ENCODE results near the gene TMEM213.

TMEM213 gene

GRCh38 chr7:138872576-138872975 lies 74.8 kb downstream of the TMEM213 start:
- TF ChIP-seq CTCF (conservative IDR thresholded peaks at IDR 0.05; ENCODE audit: low read depth, low read length): no peak
- DNase-seq (ENCODE audit: low read depth): no peak
- H3K4me3 ChIP-seq (ENCODE audit: low read length): no peak overlapping the region

GRCh38 chr7:138873220-138873892 lies 75.6 kb downstream of the TMEM213 start:
- DNase-seq (ENCODE audit: low read depth): peak; percentile 57
- TF ChIP-seq CTCF (conservative IDR thresholded peaks at IDR 0.05; ENCODE audit: low read depth, low read length): no peak
- H3K4me3 ChIP-seq (ENCODE audit: low read length): no peak overlapping the region

- TF ChIP-seq CTCF (conservative IDR thresholded peaks at IDR 0.05; ENCODE audit: low read depth, low read length): no peak
- DNase-seq (ENCODE audit: low read depth): no peak
- no peak overlapping the region for H3K4me3 ChIP-seq (ENCODE audit: low read length)
These were observed 78.0 kb downstream of the TMEM213 start for GRCh38 chr7:138875794-138876193.

GRCh38 chr7:138876326-138876725 lies 78.5 kb downstream of the TMEM213 start:
- TF ChIP-seq CTCF (conservative IDR thresholded peaks at IDR 0.05; ENCODE audit: low read depth, low read length): no peak
- DNase-seq (ENCODE audit: low read depth): no peak
- H3K4me3 ChIP-seq (ENCODE audit: low read length): no peak overlapping the region

GRCh38 chr7:138878051-138878450 lies 80.3 kb downstream of the TMEM213 start:
- H3K4me3 ChIP-seq (ENCODE audit: low read length): no peak overlapping the region
- no peak for DNase-seq (ENCODE audit: low read depth)
- TF ChIP-seq CTCF (conservative IDR thresholded peaks at IDR 0.05; ENCODE audit: low read depth, low read length): no peak

GRCh38 chr7:138878856-138879255 lies 81.1 kb downstream of the TMEM213 start:
- DNase-seq (ENCODE audit: low read depth): no peak
- H3K4me3 ChIP-seq (ENCODE audit: low read length): no peak overlapping the region
- no peak for TF ChIP-seq CTCF (conservative IDR thresholded peaks at IDR 0.05; ENCODE audit: low read depth, low read length)

GRCh38 chr7:138879356-138879755 lies 81.6 kb downstream of the TMEM213 start:
- no peak overlapping the region for H3K4me3 ChIP-seq (ENCODE audit: low read length)
- DNase-seq (ENCODE audit: low read depth): no peak
- no peak for TF ChIP-seq CTCF (conservative IDR thresholded peaks at IDR 0.05; ENCODE audit: low read depth, low read length)

All from retinal pigment epithelial cell (primary cell).